Dendritic cell treated with granulocyte-macrophage colony-stimulating factor and Interleukin-4, amounts not matched to agents 40 ng/mL and 50 ng/mL, for 4 days (primary cell): ENCODE results near the gene PAFAH2.
"Not testable (repeated sequence)": the region's sequence is repeated elsewhere in the genome, so short reads cannot be mapped to it uniquely, and the experiment has no call there.

Source experiments
- H3K27ac Mint-ChIP-seq: one replicate; pipeline ENCODE4 v1.8.0; 2022; ENCODE audit warnings: mild to moderate bottlenecking, mixed read lengths
- H3K27me3 Mint-ChIP-seq: one replicate; pipeline ENCODE4 v1.8.0; 2022; ENCODE audit warnings: mild to moderate bottlenecking, mixed read lengths
- H3K36me3 Mint-ChIP-seq: one replicate; pipeline ENCODE4 v1.8.0; 2022; ENCODE audit warnings: low read depth, mixed read lengths
- H3K4me1 Mint-ChIP-seq: one replicate; pipeline ENCODE4 v1.8.0; 2022; ENCODE audit warnings: low read depth, mixed read lengths
- H3K4me3 Mint-ChIP-seq: one replicate; pipeline ENCODE4 v1.8.0; 2022; ENCODE audit warnings: mild to moderate bottlenecking, moderate library complexity, mixed read lengths
- H3K9me3 Mint-ChIP-seq: one replicate; pipeline ENCODE4 v1.8.0; 2022; ENCODE audit warnings: mixed read lengths
- intact Hi-C: fragments of 100-400 bp; cut with micrococcal nuclease; formaldehyde crosslinking; loops from one replicate; pipeline ENCODE4 v1.15.0; 2022

PAFAH2 gene

GRCh38 chr1:25932811-25933400 is 65.0 kb downstream of the PAFAH2 start:
- H3K27ac Mint-ChIP-seq, H3K27me3 Mint-ChIP-seq, H3K36me3 Mint-ChIP-seq, H3K9me3 Mint-ChIP-seq, H3K4me3 Mint-ChIP-seq, intact Hi-C loops: not testable (repeated sequence)
- H3K4me1 Mint-ChIP-seq, result peaks cover 54% of the 10 kb centered on the region

GRCh38 chr1:25932321-25932720 is 65.5 kb downstream of the PAFAH2 start:
- H3K27ac Mint-ChIP-seq, result no peak overlapping the region
- H3K4me3 Mint-ChIP-seq, result no peak overlapping the region
- peaks cover 59% of the 10 kb centered on the region for H3K4me1 Mint-ChIP-seq
- no peaks in the 10 kb centered on the region for H3K36me3 Mint-ChIP-seq
- H3K27me3 Mint-ChIP-seq, result peaks cover 9% of the 10 kb centered on the region
- intact Hi-C loops, result no loop called here
- no peaks in the 10 kb centered on the region for H3K9me3 Mint-ChIP-seq

- H3K9me3 Mint-ChIP-seq, result no peaks in the 10 kb centered on the region
- H3K36me3 Mint-ChIP-seq, result no peaks in the 10 kb centered on the region
- no peak overlapping the region for H3K4me3 Mint-ChIP-seq
- peaks cover 76% of the 10 kb centered on the region for H3K4me1 Mint-ChIP-seq
- H3K27ac Mint-ChIP-seq, result no peak overlapping the region
- intact Hi-C loops, result no loop called here
- H3K27me3 Mint-ChIP-seq, result peaks cover 8% of the 10 kb centered on the region
Measured at GRCh38 chr1:25929016-25929415, 68.8 kb downstream of the PAFAH2 start.

- no peaks in the 10 kb centered on the region for H3K36me3 Mint-ChIP-seq
- H3K27ac Mint-ChIP-seq, result no peak overlapping the region
- H3K4me1 Mint-ChIP-seq, result peaks cover 66% of the 10 kb centered on the region
- H3K9me3 Mint-ChIP-seq, result no peaks in the 10 kb centered on the region
- H3K4me3 Mint-ChIP-seq, result no peak overlapping the region
- H3K27me3 Mint-ChIP-seq, result peaks cover 1% of the 10 kb centered on the region
- intact Hi-C loops, result no loop called here
Measured at GRCh38 chr1:25927521-25928265, 70.2 kb downstream of the PAFAH2 start.

GRCh38 chr1:25926731-25927496 is 70.9 kb downstream of the PAFAH2 start:
- intact Hi-C loops, result no loop called here
- Mint-ChIP-seq H3K4me1 (peaks cover 66% of the 10 kb centered on the region), H3K27ac (no peak overlapping the region), H3K4me3 (no peak overlapping the region), H3K9me3 (no peaks in the 10 kb centered on the region), H3K36me3 (no peaks in the 10 kb centered on the region), H3K27me3 (peaks cover 7% of the 10 kb centered on the region)

- no peaks in the 10 kb centered on the region for H3K36me3 Mint-ChIP-seq
- no peak overlapping the region for H3K4me3 Mint-ChIP-seq
- H3K9me3 Mint-ChIP-seq, result no peaks in the 10 kb centered on the region
- H3K27ac Mint-ChIP-seq, result peak overlapping the region; percentile 91
- intact Hi-C loops, result no loop called here
- H3K4me1 Mint-ChIP-seq, result peaks cover 50% of the 10 kb centered on the region
- H3K27me3 Mint-ChIP-seq, result peaks cover 5% of the 10 kb centered on the region
Measured at GRCh38 chr1:25924454-25924853, 73.4 kb downstream of the PAFAH2 start.

GRCh38 chr1:25922971-25923552 is 74.8 kb downstream of the PAFAH2 start:
- peak overlapping the region; percentile 91 for H3K27ac Mint-ChIP-seq
- H3K36me3 Mint-ChIP-seq, result no peaks in the 10 kb centered on the region
- intact Hi-C loops, result no loop called here
- peak overlapping the region; percentile 74 for H3K4me3 Mint-ChIP-seq
- peaks cover 5% of the 10 kb centered on the region for H3K27me3 Mint-ChIP-seq
- peaks cover 44% of the 10 kb centered on the region for H3K4me1 Mint-ChIP-seq
- H3K9me3 Mint-ChIP-seq, result no peaks in the 10 kb centered on the region

- intact Hi-C loops, result no loop called here
- peaks cover 5% of the 10 kb centered on the region for H3K27me3 Mint-ChIP-seq
- H3K27ac Mint-ChIP-seq, result peak overlapping the region; percentile 91
- peaks cover 41% of the 10 kb centered on the region for H3K4me1 Mint-ChIP-seq
- H3K9me3 Mint-ChIP-seq, result no peaks in the 10 kb centered on the region
- no peaks in the 10 kb centered on the region for H3K36me3 Mint-ChIP-seq
- peak overlapping the region; percentile 74 for H3K4me3 Mint-ChIP-seq
Measured at GRCh38 chr1:25922056-25922970, 75.5 kb downstream of the PAFAH2 start.

- H3K4me3 Mint-ChIP-seq, result no peak overlapping the region
- no peaks in the 10 kb centered on the region for H3K9me3 Mint-ChIP-seq
Measured at GRCh38 chr1:25918615-25919014, 79.2 kb downstream of the PAFAH2 start.

GRCh38 chr1:25917996-25918395 is 79.9 kb downstream of the PAFAH2 start:
- H3K27ac Mint-ChIP-seq, result peak overlapping the region; percentile 27
- H3K4me3 Mint-ChIP-seq, result no peak overlapping the region
- peaks cover 5% of the 10 kb centered on the region for H3K27me3 Mint-ChIP-seq

More at GRCh38 chr1:25918615-25919014, 79.2 kb downstream of the PAFAH2 start:
- H3K36me3 Mint-ChIP-seq, result no peaks in the 10 kb centered on the region
- peaks cover 23% of the 10 kb centered on the region for H3K4me1 Mint-ChIP-seq
- H3K27me3 Mint-ChIP-seq, result peaks cover 5% of the 10 kb centered on the region
- intact Hi-C loops, result no loop called here
- no peak overlapping the region for H3K27ac Mint-ChIP-seq

GRCh38 chr1:25916460-25916859 is 81.4 kb downstream of the PAFAH2 start:
- no peaks in the 10 kb centered on the region for H3K36me3 Mint-ChIP-seq
- no peak overlapping the region for H3K27ac Mint-ChIP-seq
- H3K4me1 Mint-ChIP-seq, result peaks cover 14% of the 10 kb centered on the region
- no peak overlapping the region for H3K4me3 Mint-ChIP-seq
- intact Hi-C loops, result no loop called here
- H3K9me3 Mint-ChIP-seq, result no peaks in the 10 kb centered on the region
- H3K27me3 Mint-ChIP-seq, result peaks cover 2% of the 10 kb centered on the region

More at GRCh38 chr1:25917996-25918395, 79.9 kb downstream of the PAFAH2 start:
- Mint-ChIP-seq H3K36me3 (no peaks in the 10 kb centered on the region), H3K9me3 (no peaks in the 10 kb centered on the region), H3K4me1 (peaks cover 23% of the 10 kb centered on the region)
- intact Hi-C loops, result no loop called here

GRCh38 chr1:25914074-25914995 is 83.5 kb downstream of the PAFAH2 start:
- intact Hi-C loops, result no loop called here
- Mint-ChIP-seq H3K4me1 (peaks cover 8% of the 10 kb centered on the region), H3K36me3 (no peaks in the 10 kb centered on the region), H3K4me3 (no peak overlapping the region), H3K27me3 (peaks cover 4% of the 10 kb centered on the region), H3K27ac (no peak overlapping the region), H3K9me3 (no peaks in the 10 kb centered on the region)
